T1000 (cell line): ENCODE results near the gene ITPKB.
"Not testable (repeated sequence)": the region's sequence is repeated elsewhere in the genome, so short reads cannot be mapped to it uniquely, and the experiment has no call there.

ENCODE experiments used
- DNase-seq: peaks from one replicate; lab custom pipeline; 2025; ENCODE audit warnings: mixed read lengths; lab: John Stamatoyannopoulos, UW

The ITPKB gene

DNA sequence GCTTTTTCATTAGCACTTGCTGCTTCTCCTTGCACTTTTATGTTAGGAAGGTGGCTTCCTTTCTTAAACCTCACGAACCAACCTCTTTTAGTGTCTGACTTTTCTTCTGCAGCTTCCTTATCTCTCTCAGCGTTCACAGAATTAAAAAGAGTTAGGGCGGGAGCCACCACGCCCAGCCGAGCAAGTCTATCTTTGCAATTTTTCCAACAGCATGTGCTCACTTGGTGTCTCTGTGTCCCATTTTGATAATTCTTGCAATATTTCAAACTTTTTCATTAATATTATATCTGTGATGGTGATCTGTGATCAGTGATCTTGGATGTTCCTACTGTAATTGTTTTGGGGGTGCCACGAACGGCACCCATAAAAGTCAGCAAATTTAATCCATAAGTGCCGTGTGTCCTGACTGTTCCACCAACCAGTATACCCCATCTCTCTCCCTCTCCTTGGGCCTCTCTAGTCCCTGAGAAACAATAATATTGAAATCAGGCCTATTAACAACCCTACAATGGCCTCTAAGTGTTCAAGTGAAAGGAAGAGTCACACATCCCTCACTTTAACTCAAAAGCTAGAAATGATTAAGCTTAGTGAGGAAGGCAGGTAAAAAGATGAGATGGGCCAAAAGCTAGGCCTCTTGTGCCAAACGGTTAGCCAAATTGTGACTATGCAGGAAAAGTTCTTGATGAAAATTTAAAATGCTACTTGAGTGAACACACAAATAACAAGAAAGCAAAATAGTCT lies 15.9 kb upstream of the ITPKB start:
- no peak for DNase-seq

DNA sequence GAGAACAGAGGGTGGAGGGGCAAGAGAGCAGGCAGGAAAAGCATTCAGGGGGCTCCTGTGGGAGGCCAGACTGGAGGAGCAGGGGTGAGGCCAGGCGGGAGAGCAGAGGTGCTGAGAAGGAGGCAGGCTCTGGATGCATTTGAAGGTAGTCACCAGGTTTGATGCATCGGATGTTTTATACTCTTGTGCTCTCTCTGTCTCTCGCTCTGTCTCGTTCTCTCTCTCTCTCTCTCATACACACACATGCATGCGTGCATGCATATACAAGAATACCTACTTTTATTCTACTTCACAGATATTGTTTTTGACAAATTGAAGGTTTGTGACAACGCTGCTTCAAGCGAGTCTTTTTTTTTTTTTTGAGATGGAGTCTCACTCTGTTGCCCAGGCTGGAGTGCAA lies 15.0 kb upstream of the ITPKB start:
- no peak for DNase-seq

- no peak for DNase-seq
Observed at GRCh38 chr1:226751703-226752102, 12.6 kb upstream of the ITPKB start.

DNA sequence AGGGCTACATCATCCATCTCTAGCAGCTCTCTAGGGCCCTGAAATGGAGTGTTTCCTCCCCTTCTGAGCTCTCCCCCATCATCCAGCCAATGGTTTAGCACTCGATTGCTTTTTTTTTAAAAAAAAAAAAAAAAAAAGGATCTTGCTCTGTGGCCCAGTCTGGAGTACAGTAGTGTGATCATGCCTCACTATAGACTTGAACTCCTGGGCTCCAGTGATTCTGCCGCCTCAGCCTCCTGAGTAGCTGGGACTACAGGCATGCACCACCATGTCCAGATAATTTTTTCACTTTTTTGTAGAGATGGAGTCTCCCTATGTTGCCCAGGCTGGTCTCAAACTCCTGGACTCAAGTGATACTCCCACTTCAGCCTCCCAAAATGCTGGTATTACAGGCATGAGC lies 12.1 kb upstream of the ITPKB start:
- no peak for DNase-seq

- DNase-seq: no peak
Observed at GRCh38 chr1:226749467-226749866, 10.4 kb upstream of the ITPKB start.

DNA sequence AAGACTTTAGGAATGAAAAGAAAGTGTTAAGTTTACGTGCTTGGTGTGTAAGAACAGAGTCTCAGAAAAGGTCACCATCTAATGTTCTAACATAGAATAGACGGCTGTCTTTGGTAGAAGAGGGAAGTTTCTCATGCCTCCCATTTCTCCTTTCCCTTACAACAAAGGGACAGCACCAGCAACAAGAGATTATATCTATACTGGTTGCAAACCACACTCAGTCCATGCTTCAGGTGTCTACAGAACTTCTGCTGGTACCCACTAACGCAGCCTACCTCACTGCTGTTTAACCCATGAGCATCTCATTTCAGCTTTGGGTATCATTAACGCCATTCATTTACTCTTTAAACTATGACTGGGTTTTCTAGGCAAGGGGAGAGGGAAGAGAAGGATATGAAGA lies 9.2 kb upstream of the ITPKB start:
- no peak for DNase-seq

GRCh38 chr1:226747519-226748263 lies 8.6 kb upstream of the ITPKB start:
- DNase-seq: not testable (repeated sequence)

GRCh38 chr1:226743259-226743658 lies 4.2 kb upstream of the ITPKB start:
- no peak for DNase-seq

DNA sequence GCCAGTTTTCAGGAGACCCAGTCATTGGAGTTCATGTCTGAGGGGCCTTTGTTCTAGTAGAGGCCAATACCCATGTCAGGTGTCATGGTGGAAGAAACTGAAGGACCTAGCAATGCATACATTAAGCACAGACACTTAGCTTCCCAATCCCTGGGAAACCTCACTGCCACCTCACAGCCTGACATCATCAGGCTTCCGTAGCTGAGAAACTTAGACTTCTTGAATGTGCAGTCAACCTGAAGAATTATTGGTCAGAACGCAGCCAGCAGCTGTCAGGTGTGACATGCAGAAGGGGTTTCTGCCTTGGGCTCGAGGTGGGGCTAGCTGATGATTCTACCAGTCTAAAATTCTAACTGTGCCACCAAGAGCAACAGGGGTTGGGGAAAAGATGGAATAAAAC lies 1.9 kb upstream of the ITPKB start:
- no peak for DNase-seq

DNA sequence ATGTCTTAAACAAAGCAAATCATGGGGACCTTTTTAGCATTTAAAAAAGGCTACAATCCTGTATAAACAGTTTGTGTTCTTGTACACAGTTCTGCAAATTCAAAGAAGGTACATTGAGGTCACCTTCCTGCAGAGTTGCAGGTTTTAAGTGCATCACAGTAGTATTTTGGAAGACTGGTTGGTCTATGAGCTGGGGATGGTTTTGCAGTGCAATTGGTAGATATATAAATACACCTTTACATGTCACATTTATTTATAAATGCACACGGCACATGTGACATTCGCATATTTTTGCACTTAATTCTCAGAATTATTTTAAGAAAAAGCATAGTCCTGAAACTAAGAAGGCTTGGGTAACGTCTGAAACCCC lies 599 bp upstream of the ITPKB start:
- DNase-seq: no peak

DNA sequence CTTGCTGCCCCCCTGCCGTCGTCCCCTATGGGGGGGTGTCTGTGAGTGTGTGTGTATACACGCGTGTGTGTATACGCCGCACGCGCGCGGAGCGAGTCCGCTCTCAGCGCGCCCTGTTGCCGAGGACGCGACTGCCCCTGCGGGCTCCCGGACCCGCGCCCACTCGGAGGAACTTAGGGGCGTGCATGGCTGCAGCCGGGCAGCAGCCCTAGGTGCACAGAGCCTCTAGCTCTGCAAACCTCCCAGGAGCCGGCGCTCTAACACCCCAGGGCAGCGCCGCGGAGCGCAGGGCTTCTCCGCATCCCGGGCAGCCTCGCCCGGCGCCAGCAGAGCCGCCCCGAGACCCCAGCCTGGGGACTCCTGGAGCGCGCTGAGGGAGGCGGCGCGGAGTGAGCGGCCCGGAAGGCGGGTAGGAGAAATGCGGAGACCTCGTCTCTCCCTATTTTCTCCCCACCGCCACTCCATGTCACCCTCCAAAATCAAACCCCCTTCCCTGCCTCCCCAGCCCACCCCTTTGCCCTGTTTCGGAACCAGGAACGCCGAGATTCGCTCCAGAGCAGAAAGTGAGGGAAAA lies 574 bp downstream of the ITPKB start:
- no peak for DNase-seq

DNA sequence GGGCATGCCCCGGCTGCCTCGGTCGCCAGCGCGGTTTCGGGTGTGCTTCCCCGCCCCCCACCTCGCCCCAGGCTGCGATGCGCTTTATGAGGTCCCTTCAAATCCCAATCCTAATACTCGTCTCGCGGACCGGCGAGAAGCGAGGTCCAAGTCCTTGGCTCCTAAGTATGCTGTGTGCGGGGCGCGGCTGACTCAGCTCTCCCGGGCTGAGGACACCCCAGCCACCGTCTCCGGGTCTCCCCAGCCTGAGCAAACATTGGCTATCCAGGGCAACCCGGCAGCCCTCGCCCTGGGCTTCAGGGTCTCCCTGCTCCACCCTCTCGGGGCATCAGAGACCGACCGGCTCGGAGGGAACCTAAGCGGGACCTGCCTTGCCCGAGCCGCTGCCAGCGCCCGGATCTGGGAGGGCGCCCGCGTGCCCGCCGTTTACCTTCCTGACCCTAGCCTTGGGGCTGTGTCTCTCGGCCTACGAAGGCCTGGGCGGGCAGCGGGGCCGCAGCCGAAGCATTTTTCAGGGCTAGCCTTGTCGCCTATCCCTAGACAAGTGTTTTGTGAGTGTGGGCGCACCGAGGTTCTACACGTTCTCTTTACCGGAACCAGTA lies 1.2 kb downstream of the ITPKB start:
- no peak for DNase-seq

DNA sequence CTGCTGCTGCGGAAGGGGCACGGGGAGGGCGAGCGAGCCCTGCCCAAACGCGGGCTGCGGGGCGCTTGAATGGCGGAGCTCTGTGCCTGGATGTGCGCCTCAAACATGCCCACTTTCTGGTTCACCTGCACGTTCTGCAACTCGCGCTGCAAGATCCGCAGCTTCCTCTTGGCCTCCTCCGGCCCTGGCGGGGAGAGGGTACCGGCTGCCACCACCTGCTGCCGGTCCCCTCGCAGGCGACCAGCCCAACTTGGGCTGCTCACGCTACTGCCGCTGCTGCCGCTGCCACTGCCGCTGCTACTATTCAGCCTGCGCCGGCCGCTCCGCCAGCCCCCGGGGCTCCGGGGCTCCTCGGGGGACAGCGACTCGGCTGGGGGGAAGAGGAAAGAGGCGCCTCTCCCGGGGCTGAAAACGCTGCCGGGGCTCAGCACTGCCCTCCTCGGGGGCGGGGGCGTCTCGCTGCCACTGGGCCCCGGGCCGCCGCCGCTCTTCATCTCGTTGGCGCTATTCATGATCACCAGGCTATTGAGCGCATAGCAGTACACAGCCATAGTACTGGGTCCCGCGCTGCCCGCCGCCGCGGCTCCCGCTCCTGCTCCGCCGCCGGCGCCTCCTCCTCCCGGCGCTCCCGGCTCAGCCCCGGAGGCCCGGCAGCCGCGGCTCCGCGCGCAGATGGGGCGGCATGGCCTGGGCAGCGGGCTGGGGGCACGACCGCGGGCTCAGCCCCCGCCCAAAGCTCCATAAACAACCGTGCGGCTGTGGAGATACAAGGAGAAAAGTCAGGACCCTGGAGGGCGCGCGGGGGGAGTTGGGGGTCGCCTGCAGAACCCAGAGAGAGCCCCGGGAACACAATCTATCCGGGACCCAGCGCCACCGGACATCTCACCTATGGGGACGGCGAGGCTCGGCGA lies 1.9 kb downstream of the ITPKB start:
- DNase-seq: no peak

- no peak for DNase-seq
Observed at GRCh38 chr1:226736001-226736907, 2.8 kb downstream of the ITPKB start.

GRCh38 chr1:226735576-226735975 lies 3.5 kb downstream of the ITPKB start:
- DNase-seq: no peak

DNA sequence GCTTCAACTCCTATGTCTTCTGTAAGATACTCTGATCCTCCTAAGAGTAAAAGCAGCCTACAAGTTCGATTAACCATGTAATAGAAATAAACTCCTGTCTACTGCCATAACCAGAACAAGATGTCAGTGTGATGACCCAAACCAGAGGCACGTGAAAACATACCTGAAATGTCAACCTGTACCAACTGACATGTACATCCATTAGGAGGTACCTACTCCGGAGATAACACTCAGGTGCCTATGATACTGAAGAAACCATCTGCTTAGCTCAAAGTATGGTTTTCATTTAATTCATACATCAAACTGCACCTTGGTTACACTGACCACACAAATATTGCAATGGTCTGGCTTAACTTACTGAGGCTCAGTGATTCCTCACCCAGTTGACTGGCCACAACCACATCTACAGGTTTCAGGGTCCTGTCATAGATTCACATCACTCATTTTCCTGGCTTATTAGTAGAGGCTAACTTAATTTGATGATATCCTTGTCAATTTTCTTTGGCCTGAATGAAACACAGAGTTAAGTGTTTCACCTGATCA lies 4.4 kb downstream of the ITPKB start:
- no peak for DNase-seq

DNA sequence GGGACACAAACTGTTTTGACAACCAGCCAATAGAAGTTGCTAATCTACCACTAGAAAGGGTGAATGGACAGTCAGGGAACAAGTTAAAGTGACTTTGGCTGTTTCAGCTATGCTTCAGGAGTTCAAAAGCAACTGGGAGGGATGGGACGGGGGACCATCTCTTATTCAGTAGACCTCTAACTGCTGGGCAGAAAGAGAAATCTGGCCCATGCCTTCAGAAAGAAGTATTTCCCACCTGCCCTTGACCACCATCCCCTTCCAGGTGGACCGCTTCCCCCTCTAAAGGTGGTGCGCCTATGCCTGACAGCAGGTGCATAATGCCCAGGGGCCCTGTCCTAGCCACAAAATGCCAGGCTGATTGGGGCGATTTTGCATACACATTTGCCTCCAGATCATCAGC lies 5.2 kb downstream of the ITPKB start:
- DNase-seq: no peak

- DNase-seq: no peak
Observed at GRCh38 chr1:226733304-226733703, 5.8 kb downstream of the ITPKB start.

GRCh38 chr1:226732856-226733291 lies 6.2 kb downstream of the ITPKB start:
- DNase-seq: no peak

- DNase-seq: no peak
Observed at GRCh38 chr1:226731257-226731893, 7.7 kb downstream of the ITPKB start.
